Epithelial cell of proximal tubule (primary cell): Measurements from ENCODE around the gene SARNP. TPM values are rescaled to one million over a fixed set of nuclear protein-coding genes. Genes with fewer than 3 reads are reported as not detected.

ENCODE experiments used
- DNase-seq: peaks from one replicate; pipeline ENCODE4 v3.0.0-alpha.2; 2011; ENCODE audit warnings: low read depth
- H3K4me3 ChIP-seq: 2 replicates; pipeline ENCODE4 v1.5.1; 2011; ENCODE audit warnings: low read depth, mild to moderate bottlenecking, low read length
- CTCF ChIP-seq: conservative IDR thresholded peaks from 2 replicates; pipeline ENCODE4 v1.5.1; 2012; ENCODE audit warnings: low read depth, mild to moderate bottlenecking, low read length
- total RNA-seq: library from RNA; depleted of rRNA; stranded (reverse); fragments of >200 nt; gene quantifications from 2 replicates; pipeline ENCODE4 v1.2.3, GENCODE V29; 2015

Gene SARNP
- total RNA-seq, 1 donor from 2014 or later = 203 TPM

- no peak for DNase-seq
- no peak for TF ChIP-seq CTCF
- peak overlapping the region; percentile 97 for H3K4me3 ChIP-seq
Observed at GRCh38 chr12:55829967-55830600, 12.6 kb upstream of the SARNP start.

GRCh38 chr12:55828357-55828756 lies 10.8 kb upstream of the SARNP start:
- DNase-seq = no peak
- no peak for TF ChIP-seq CTCF
- peak overlapping the region; percentile 97 for H3K4me3 ChIP-seq

GRCh38 chr12:55827806-55828205 lies 10.3 kb upstream of the SARNP start:
- no peak for TF ChIP-seq CTCF
- DNase-seq = no peak
- peak overlapping the region; percentile 42 for H3K4me3 ChIP-seq

- DNase-seq = no peak
- TF ChIP-seq CTCF = no peak
- H3K4me3 ChIP-seq = no peak overlapping the region
Observed at GRCh38 chr12:55824726-55825125, 7.2 kb upstream of the SARNP start.

- no peak overlapping the region for H3K4me3 ChIP-seq
- no peak for TF ChIP-seq CTCF
- no peak for DNase-seq
Observed at GRCh38 chr12:55823419-55823818, 5.9 kb upstream of the SARNP start.

- no peak for DNase-seq
Observed at GRCh38 chr12:55822228-55822627, 4.7 kb upstream of the SARNP start.

More at GRCh38 chr12:55822228-55822627, 4.7 kb upstream of the SARNP start:
- H3K4me3 ChIP-seq = no peak overlapping the region
- peak; percentile 74 for TF ChIP-seq CTCF
